PC-9 (cell line): ENCODE data around the gene ZNF385A.

Source experiments
- CTCF ChIP-seq: fragments of 200-600 bp; sonication (generic); conservative IDR thresholded peaks from 2 replicates; pipeline ENCODE4 v1.6.1; 2017; ENCODE audit warnings: mixed run types, antibody characterized with exemption, mild to moderate bottlenecking, moderate library complexity
- EZH2 ChIP-seq: fragments of 200-600 bp; sonication (generic); IDR thresholded peaks from 2 replicates; pipeline ENCODE4 v1.8.0; 2017; ENCODE audit warnings: antibody characterized with exemption, low read depth

- no peak for TF ChIP-seq CTCF
- no peak for TF ChIP-seq EZH2
Measured at GRCh38 chr12:54372113-54372806, 12.3 kb downstream of the ZNF385A start.
